ENCODE data around the gene RNPS1.

- TF ChIP-seq EZH2 (IDR thresholded peaks at IDR 0.05; ENCODE audit: low read depth) (no peak), CTCF (conservative IDR thresholded peaks at IDR 0.05) (no peak)
Measured at GRCh38 chr16:2277466-2278271, 9.7 kb upstream of the RNPS1 start.

All from PC-9 (cell line).